ENCODE measurements around the gene PSMA5. TPM values are rescaled to one million over a fixed set of nuclear protein-coding genes. Genes with fewer than 3 reads are reported as not detected.

Gene PSMA5
- total and polyA plus RNA-seq, 2 of the 4 experiments (the other 2 are of a cell fraction), result 75.5 to 107 TPM

GRCh38 chr1:109373126-109373525 lies 53.1 kb downstream of the PSMA5 start:
- peak overlapping the region; percentile 30 for H3K18ac ChIP-seq (ENCODE audit: low read depth, low read length)
- peak overlapping the region; percentile 54 for H2BK5ac ChIP-seq (ENCODE audit: low read depth, low read length, poor library complexity, severe bottlenecking)
- ChIA-PET CTCF (interaction anchor here (0.6 kb wide), 1 partner anchor 620 kb away, joined by 6 read pairs; no protein-coding TSS in a partner anchor), POLR2A (ENCODE audit: unreplicated experiment) (no interaction called here)
- H2BK120ac ChIP-seq (ENCODE audit: low read depth, low read length), result peak overlapping the region; percentile 86
- no peak overlapping the region for H3K56ac ChIP-seq (ENCODE audit: extremely low read depth, insufficient read depth, low read length)
- H4K91ac ChIP-seq (ENCODE audit: insufficient read depth, low read depth, low read length), result peak overlapping the region; percentile 81
- H3K9me1 ChIP-seq (ENCODE audit: insufficient read depth, low read length), result peaks cover 21% of the 10 kb centered on the region
- no peak overlapping the region for H2AFZ ChIP-seq (replicated peaks; ENCODE audit: low read length, poor library complexity)
- H3K4ac ChIP-seq (ENCODE audit: low read depth, low read length), result peak overlapping the region; percentile 76
- no peaks in the 10 kb centered on the region for H4K20me1 ChIP-seq (ENCODE audit: insufficient read depth, low read length)
- dilution Hi-C loops (cut with HindIII; ENCODE audit: low sequenced_read_pairs, unreplicated experiment), result no loop called here
- H4K8ac ChIP-seq (ENCODE audit: low read depth in 2 of 2, low read length in 2 of 2), result peak overlapping the region; percentile 31 to 69; a peak in 3 of 4 replicates
- no peak overlapping the region for H3K9ac ChIP-seq (ENCODE audit: low read depth, low read length)
- DNase-seq (no peak), ATAC-seq (ENCODE audit: low read depth) (no peak)
- H4K5ac ChIP-seq (ENCODE audit: low read depth, low read length), result peak overlapping the region; percentile 66
- peaks cover 28 to 61% of the 10 kb centered on the region in 2 experiments for H3K79me1 ChIP-seq (ENCODE audit: low read depth in 1 of 2, low read length in 2 of 2)
- H2BK20ac ChIP-seq (ENCODE audit: low read depth, low read length), result peak overlapping the region; percentile 73
- H2AK5ac ChIP-seq (ENCODE audit: low read depth, low read length), result peak overlapping the region; percentile 87
- no TSS peak for BruUV-seq (replicated peaks)
- H2BK15ac ChIP-seq (ENCODE audit: low read depth, low read length), result peak overlapping the region; percentile 72; the same call in 2 of the 3 replicates
- no peaks in the 10 kb centered on the region for H3K36me3 ChIP-seq (ENCODE audit: control insufficient read depth, insufficient read depth, low read length)
- H2AK9ac ChIP-seq (replicated peaks; ENCODE audit: low read depth, low read length, poor library complexity), result no peak overlapping the region
- H3K4me3 ChIP-seq (ENCODE audit: insufficient read depth, low read depth, low read length), result no peak overlapping the region
- in situ Hi-C loops (cut with MboI; ENCODE audit: low sequenced_read_pairs), result no loop called here
- no peak overlapping the region for H3K4me2 ChIP-seq (ENCODE audit: low read depth, low read length)
- H3K27me3 ChIP-seq (ENCODE audit: control insufficient read depth, insufficient read depth, low read length), result no peaks in the 10 kb centered on the region
- peak overlapping the region; percentile 10; the same call in 1 of the 2 replicates for H3K14ac ChIP-seq (replicated peaks; ENCODE audit: low read depth, low read length)
- H3K4me1 ChIP-seq (ENCODE audit: control insufficient read depth, insufficient read depth, low read length), result peaks cover 27% of the 10 kb centered on the region
- H3K9me3 ChIP-seq (ENCODE audit: control insufficient read depth, insufficient read depth, low read length), result no peaks in the 10 kb centered on the region
- intact Hi-C loops (cut with micrococcal nuclease), result no loop called here
- WGBS, 2 experiments (ENCODE audit: extremely low coverage in 2 of 2, insufficient read length in 1 of 2), result 67% methylated on average over 2 of the region's 5 CpGs; no CpG with 5 or more reads in 1 of the 2 experiments
- H3K23ac ChIP-seq (ENCODE audit: low read depth, low read length), result peak overlapping the region; percentile 44; the same call in 1 of the 2 replicates
- TF ChIP-seq BHLHE40 (IDR thresholded peaks at IDR 0.05; ENCODE audit: low read depth, low read length) (no peak), ELK1 (IDR thresholded peaks at IDR 0.05; ENCODE audit: borderline replicate concordance, low read depth, low read length) (no peak), RFX5 (IDR thresholded peaks at IDR 0.05; ENCODE audit: low read depth, low read length) (no peak), MXI1 (IDR thresholded peaks at IDR 0.05; ENCODE audit: borderline replicate concordance, low read depth, low read length) (no peak), CTCF (conservative IDR thresholded peaks at IDR 0.05; ENCODE audit: low read depth, low read length) (no peak), NFE2L2 (IDR thresholded peaks at IDR 0.05; ENCODE audit: low read depth, low read length) (no peak), POLR2A (IDR thresholded peaks at IDR 0.05; ENCODE audit: low read depth, low read length) (no peak), FOS (IDR thresholded peaks at IDR 0.05; ENCODE audit: low read depth, low read length) (no peak), USF2 (IDR thresholded peaks at IDR 0.05; ENCODE audit: low read depth, low read length) (no peak), MAFK (IDR thresholded peaks at IDR 0.05; ENCODE audit: low read depth, low read length) (no peak), CHD1 (IDR thresholded peaks at IDR 0.05; ENCODE audit: low read depth, low read length) (no peak), RAD21 (IDR thresholded peaks at IDR 0.05; ENCODE audit: low read length) (no peak)
- H3K27ac ChIP-seq (ENCODE audit: insufficient read depth, low read length), result peak overlapping the region; percentile 87
